Measurements from ENCODE around the gene FGA.
"Not testable (repeated sequence)": the region's sequence is repeated elsewhere in the genome, so short reads cannot be mapped to it uniquely, and the experiment has no call there.

The FGA gene

DNA sequence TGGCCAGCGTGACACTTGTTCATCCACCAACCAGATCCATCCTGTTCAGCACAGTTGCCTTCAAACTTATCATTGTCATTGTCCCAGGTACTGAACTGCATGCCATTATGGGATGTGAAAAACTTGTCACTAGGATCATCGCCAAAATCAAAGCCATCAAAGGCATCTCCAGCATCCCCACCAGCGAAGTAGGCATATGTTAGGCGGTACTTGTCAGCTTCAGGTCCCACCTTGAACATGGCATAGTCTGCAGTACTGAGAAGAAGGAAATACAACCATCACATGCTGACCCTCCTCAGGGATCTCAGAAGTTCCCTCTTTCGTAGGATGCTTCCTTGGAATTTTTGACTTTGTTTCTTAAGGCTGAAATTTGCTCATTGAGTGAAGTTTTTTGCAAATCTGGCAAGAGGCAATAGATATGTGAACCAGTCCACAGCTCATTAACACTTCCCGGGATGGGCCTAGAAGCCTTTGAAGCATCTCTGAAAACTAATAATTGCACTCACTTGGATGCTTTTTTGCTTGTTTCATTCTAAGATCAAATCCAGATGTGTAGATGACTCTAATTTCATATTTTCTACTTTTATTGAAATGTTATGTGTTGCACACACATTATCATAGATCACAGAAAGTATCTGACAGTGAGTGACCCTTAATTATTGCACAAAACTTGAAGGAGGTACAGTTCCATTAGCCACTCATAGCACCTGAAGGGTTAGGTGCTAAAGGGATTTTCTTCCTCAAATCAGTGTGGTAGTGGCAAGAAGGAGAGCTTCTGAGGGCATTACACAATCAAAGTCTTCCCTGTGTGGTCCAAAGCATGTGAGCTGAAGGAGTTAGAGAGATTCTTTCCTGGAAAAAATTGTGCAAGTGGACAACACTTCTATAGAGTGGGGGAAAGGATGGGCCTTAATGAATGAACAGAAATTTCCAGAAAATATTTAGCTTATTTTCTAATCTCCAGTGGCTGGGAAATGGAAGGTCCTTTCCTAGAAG lies 16.5 kb upstream of the FGA start:
- no peak for DNase-seq (ENCODE audit: low read depth)

DNA sequence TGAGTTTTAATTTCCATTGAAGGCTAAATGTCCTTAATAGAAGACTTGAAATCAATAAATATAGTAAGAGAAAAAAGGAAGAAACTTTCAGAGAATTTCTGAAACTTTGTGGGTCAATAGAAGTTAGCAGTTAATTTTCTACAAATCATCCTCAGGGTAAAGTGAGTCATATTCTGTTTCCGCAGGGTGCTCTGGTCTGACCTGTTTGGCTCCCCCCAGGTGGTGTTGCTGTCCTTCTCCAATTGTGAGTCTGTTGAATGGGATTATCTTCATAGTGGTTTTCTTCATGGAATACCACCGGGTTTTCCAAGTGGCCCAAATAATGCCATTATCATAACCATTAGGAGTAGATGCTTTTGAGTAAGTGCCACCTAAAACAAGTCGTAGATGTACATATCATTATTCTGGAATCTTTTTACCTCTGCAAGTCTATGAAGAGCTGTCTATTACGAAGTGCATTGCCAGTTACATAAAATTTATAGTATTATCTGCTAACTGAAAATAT lies 14.2 kb upstream of the FGA start:
- no peak for DNase-seq (ENCODE audit: low read depth)

DNA sequence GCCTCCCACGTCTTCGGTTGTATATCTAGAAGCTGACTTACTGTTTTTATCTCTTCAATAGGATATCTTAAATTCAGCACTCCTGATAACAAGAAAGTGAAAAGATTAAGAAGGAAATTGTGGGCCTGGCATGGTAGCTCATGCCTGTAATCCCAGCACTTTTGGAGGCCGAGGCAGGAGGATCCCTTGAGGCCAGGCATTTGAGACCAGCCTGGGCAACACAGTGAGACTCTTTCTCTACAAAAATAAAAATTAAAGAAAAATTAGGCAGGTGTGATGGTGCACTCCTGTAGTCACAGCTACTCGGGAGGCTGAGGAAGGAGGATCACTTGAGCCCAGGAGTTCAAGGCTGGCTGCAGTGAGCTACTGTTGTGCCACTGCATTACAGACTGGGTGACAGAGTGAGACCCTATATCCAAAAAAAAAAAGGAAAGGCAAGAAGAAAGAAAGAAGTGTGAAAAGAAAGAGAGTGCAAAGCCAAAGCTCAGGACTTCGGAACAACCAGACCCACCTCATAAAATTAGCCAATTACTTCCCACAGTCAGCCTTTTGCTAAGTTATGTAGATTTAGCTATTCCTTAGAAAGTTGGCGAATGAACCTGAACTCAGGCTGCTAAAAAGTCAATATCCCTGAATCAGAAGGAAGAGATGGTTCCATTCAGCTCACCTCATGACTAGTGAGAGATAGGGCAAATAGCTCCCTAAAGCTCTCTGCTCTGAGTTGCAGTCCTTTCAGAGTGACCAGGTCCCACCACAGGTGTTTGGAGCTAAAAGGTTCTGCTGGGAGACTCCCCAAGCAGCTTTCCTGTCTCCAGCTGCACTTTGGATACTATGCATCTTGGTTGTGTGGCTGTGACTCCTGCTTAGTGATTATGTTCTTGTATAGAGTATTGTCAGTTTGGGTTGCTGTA lies 12.7 kb upstream of the FGA start:
- DNase-seq (ENCODE audit: low read depth), result no peak

DNA sequence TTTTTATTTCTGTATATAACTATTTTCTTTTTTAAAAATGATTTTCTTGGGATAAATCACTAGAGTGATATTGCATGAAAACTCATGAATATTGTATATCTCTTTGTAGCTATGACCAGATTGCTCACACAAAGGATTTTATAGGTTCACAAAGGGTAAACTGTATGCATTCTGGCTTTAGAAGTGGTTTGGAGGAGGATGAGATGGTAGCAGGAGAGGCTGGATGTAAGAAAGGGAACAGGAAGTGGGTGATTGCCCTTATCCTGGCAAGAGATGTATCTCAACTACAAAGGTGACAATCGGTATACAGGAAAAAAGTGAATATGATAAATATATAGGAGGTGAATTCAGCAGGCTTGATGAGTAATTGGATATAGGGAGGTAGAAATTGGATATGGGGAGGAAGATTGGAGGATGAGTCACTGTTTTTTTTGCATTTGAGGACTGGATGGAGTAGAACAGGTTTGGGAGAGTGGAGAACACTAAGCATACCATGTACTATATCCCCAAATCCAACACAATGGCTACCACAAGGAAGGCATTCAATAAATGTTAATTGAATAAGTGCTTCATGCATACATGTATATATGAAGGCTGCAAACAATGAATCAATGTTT lies 12.0 kb upstream of the FGA start:
- no peak for DNase-seq (ENCODE audit: low read depth)

DNA sequence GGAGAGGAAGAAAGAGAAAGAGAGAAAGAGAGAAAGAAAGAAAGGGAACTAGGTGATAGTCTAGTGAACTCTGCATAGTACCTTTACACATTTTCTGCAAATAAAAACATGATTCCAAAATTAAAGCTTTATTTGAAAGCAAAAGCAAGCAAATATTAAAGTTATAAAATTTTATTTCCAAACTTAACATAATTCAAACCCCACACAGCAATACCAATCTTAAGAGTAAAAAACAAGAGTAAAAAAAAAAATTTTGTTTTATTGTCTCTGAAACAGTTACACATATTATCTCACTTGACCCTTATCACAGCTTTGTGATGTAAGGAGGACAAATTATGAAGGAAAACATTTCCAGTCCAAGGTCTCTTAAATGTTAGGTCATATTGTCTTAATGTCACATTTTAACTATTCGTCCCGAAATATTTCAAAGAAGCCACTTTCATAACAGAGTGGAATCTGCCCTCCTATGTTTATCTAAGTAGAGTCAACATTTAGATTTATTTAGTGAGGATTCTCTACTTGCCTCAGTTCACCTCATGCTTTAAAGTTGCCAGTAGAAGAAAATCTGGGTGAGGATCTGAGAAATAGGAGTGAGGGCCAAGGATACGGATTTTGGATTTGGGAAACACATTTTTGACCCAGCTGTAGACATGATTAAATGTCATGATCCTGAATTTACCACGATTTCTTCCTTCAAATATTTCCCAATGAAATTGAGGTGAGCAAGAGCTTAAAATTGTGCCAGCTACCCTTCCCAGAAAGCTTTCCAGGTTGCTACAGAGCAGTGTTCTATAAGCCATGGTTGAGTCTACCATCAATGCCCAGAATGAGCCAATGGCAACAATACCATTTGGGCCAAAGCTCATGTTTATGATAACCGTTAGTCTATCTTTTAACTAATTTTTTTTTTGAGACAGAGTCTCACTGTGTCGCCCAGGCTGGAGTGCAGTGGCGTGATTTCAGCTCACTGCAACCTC lies 7.5 kb upstream of the FGA start:
- DNase-seq (ENCODE audit: low read depth), result no peak

DNA sequence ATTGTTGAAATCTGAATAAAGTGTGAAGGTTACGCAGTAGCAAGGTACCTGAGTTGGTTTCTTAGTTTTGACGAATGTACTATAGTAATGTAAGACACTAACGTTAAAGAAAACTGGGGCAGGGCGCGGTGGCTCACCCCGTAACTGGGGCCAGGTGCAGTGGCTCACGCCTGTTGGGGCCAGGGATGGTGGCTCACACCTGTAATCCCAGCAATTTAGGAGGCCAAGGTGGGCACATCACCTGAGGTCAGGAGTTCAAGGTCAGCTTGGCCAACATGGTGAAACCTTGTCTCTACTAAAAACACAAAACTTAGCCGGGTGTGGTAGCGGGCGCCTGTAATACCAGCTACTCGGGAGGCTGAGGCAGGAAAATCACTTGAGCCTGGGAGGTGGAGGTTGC lies 6.7 kb upstream of the FGA start:
- DNase-seq (ENCODE audit: low read depth), result not testable (repeated sequence)

DNA sequence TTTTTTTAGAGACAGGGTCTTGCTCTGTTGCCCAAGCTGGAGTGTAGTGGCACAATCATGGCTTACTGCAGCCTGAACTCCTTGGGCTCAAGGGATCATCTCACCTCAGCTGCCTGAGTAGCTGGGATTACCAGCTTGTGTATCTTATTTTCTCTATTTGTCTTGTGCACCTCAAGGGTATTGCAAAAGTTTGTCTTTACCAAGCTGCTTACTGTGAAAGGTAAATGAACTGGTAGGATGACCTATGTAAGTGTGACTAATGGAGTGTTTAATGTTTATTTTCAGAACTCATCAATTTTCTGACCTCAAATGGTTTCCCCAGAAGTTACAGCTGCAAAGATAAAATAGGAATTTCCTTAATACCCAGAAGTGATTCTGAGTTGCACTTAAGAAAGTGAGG lies 5.3 kb upstream of the FGA start:
- DNase-seq (ENCODE audit: low read depth), result no peak

DNA sequence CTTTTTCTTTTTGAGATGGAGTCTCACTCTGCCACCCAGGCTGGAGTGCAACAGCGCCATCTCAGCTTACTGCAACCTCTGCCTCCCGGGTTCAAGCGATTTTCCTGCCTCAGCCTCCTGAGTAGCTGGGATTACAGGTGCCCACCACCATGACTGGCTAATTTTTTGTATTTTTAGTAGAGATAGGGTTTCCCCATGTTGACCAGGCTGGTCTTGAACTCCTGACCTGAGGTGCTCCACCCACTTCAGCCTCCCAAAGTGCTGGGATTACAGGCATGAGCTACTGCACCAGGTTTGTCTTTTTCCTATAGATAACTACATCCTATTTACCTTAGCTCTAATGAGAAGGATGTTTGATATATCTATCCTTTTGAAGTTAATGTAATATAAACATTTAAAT lies 3.8 kb upstream of the FGA start:
- not testable (repeated sequence) for DNase-seq (ENCODE audit: low read depth)

DNA sequence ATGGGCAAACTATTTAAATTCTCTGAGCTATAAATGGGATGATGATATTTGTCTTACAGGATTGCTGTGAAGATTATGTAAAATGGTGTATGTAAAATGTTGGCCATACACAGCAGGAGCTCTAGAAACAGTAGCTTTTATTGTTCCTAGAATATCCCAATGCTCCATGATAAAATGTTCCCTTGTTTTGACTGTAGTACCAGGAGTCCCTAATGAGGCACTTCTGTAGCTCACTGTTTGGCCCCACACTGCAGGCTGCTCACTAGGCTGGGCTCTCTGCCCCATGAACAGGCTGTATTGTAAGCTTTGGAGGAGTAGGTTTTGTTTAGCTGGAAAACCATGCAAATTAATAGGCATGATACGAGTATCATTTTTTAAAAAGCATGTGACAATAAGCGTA lies 3.3 kb upstream of the FGA start:
- no peak for DNase-seq (ENCODE audit: low read depth)

DNA sequence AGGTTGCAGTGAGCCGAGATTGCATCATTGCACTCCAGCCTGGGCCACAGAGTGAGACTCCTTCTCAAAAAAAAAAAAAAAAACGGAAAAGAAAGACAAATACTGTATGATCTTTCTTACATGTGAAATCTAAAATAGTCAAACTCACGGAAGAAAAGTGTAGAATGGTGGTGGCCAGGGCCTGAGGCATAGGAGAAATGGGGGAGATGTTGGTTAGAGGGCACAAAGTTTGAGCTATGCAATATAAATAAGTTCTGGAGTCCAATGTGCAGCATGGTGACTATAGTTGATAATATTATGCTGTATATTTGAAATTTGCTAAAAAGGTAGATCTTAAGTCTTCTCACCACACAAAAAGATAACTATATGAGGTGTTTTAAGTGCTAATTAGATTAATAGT lies 1.3 kb upstream of the FGA start:
- no peak for DNase-seq (ENCODE audit: low read depth)

DNA sequence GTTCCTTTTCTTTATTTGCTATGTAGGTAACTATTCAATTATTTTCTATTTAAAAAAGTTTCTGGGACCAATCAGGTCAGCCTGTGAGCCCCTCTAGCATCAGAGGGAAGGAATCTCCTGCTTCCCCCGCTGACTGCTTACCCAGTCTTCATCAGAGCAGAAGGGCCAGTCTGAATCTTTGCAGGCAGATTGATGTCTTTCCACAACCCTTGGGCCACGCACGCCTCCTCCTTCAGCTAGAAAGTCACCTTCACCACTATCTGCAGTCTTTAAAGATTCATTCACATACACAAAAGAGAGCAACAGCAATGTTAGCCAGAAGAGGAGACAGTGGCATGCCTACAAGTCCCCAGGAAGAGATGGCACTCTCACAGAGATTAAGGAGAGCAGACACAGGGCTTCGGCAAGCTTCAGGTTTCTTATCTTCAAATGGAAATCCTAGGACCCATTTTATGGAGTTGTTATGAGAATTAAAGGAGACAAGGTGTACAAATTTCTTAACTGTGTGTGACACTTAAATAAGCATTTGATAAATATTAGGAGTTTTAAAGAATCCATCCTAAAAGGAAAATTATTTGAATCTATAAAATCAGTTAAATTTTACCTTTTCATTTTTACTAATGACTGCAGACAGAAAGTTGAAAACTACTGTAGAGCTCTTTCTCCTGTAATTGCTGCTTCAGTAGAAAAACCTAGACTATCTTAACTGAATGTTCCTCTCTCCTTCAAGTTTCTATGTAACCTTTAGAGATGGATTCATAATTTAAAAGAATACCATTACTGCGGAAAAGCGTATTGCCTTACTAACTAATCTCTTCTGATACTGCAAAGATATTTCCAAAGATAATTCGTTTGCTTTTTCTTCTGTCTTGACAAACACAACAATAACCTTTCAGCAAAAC lies 995 bp downstream of the FGA start:
- DNase-seq (ENCODE audit: low read depth), result no peak

DNA sequence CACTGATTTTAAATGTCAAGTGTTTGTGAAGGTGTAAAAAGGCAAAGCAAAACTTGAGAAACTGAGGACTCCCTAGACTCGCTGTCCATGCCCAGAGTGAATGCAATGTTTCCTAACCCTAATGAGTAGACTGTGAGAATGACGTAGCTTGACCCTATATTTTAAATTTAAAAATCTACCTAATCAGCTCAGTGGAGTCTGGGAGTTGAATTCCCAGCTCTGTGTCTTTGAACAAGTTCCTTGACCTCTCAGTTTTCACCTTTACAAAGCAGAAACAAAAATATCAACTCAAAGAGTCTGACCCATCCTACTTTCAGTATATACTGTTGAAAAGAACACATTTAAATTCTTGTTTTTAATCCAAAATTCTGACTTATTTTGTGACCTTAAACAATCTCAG lies 2.3 kb downstream of the FGA start:
- DNase-seq (ENCODE audit: low read depth), result no peak

DNA sequence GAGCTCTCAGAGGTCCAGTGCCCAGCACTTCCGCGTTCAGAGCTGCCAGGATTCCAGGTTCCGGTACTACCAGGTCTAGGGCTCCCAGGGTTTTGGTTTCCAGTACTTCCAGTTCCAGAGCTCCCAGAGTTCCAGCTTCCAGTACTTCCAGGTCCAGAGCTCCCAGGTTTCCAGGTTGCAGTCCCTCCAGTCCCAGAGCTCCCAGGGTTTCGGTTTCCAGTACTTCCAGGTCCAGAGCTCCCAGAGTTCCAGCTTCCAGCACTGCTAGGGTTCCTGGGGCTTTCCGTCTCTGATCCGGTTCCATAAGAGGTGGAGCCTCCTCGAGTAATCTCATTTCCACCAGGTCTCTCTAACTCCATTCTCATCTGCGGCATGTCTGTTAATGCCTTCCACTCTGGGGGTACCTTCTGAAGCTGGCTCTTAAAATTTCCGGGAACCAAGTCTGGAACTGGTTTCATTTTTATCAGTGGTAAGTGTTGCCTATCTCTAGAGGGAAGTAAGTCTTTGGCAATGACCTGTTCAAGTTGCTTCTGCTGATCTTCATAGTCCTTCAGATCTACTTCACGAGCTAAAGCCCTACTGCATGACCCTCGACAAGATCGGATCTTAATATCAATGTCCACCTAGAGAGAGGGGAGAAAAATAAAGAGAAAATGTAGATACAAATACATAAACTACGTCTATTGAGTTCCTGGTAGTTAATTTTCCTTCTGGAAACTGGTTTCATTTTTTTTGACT lies 4.1 kb downstream of the FGA start:
- DNase-seq (ENCODE audit: low read depth), result no peak

DNA sequence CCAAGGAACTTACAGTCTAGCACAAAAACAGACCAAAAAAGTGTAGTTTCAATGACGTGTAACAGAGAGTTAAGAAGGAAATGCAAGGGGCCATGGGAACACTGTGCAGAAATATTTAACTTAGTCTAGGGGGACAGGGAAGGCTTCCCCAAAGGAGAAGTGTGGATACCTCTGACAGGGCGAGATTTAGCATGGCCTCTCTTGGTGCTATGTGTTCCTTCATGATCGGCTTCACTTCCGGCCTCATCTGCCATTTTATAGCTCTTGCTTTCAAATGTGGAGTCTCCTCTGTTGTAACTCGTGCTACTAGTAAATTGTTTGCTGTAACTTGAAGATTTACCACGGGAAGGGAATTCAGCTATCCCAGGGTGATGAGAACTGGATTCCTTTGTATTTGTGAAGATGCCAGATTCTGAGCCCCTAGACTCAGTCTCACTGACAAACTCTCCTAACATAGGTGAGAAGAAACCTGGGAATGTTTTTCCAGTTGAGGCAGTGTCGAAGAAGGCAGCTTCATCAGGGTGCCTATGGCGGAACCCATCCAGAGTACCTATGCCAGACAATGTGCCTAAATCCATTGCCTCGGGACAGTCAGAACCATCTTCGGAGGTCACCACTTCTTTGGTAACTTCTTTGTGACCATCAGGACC lies 5.0 kb downstream of the FGA start:
- DNase-seq (ENCODE audit: low read depth), result no peak

DNA sequence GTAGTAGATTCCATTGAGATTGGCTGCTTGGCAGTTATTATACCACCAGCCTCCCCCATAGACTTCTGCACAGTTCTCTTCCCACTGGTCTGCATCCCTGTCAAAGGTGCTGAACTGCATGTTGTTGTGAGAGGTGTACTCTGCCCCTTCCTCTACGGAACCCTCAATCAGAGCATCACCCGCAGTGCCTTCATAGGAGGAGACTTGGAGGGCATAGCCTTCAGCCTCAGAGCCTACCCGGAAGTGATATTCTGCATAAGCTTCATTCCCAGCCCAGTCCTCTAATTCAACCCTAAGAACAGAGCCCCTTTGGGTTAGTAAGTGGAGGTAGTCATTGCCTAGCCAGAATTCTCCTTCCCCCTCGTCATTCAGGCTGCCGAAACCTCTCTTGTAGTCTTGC lies 6.3 kb downstream of the FGA start:
- no peak for DNase-seq (ENCODE audit: low read depth)

DNA sequence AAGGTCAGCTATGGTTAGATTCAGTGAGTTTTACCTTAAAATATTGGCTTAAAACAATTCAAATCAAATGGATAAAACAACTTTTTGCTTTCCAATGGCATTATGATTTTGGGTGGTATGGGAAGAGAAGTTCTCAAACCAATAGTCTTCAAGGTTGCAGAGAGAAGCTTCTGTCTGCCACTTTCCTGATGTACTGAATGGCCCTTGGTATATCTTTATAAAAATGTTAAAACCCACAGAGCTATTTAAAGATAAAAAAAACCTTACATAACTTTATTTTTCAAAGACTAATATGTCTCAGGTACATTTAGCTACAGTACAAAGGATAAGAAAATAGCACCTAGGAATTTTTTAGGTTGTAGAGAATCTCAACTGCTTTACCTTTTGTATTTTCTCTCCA lies 6.9 kb downstream of the FGA start:
- DNase-seq (ENCODE audit: low read depth), result no peak

DNA sequence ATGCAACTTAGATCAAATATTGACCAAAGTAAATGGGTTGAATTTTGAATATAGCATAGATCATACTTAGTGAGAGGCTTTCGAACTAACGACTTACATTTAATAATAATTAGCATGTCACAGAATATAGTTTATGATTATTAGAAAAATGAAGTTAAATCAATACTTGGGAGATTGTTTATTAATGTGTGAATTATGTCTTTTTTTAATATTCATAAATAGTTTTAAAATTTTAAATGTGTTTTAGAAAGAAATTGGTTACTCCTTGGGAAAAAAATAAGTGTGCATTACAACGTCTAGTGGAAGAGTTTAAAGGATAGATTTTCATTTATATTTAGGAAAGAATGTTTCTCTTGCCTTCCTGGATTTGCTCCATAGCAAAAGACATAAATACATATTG lies 7.3 kb downstream of the FGA start:
- DNase-seq (ENCODE audit: low read depth), result no peak

DNA sequence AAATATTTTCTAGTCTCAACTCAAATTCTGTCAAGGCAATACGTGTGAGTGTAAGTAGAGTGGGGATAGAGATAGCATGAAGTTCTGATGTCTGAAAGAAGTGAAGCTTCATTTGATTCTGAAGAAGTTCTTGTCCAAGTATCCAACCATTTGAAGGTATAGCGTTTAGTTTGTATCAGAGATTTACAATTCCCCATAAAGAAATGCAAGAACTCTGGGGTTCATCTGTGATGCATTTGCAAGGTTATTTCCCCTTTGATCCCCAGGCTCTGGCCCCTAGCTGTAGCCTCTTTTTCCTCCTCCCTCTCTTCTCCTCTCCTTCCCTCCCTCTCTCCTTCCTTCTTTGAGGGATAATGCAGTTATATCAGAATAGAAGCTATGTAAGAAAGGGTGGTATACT lies 7.8 kb downstream of the FGA start:
- no peak for DNase-seq (ENCODE audit: low read depth)

DNA sequence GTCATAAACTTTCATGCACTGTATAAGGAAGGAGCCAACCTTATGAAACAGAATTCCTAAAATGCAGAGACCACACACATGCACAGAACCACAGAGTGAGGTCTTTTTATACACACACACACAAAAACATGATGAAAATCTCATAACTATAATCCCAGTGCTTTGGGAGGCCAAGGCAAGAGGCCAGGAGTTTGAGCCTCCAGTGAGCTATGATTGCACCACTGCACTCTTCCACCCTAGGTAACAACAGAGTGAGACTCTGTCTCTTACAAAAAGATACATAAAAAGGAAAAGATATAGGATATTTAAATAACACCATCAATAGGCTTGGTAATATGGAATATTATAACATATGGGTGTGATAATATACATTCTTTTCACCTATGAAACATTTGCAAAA lies 10.6 kb downstream of the FGA start:
- no peak for DNase-seq (ENCODE audit: low read depth)

Data from stimulated activated CD8-positive, alpha-beta memory T cell treated with anti-CD3 and anti-CD28 coated beads, Interleukin-12 subunit alpha, Interleukin-12 subunit beta, amount 100 ng/mL, for 4 hours (primary cell).